Superior temporal gyrus (tissue), 1 donor: ENCODE results near the gene FANCD2OS.
"Not testable (repeated sequence)": the region's sequence is repeated elsewhere in the genome, so short reads cannot be mapped to it uniquely, and the experiment has no call there.

Source experiments
- DNase-seq: peaks from one replicate; pipeline ENCODE4 v3.0.0-alpha.2; 2016; ENCODE audit errors: extremely low spot score

Gene FANCD2OS

GRCh38 chr3:10108091-10108490 is at the start of gene FANCD2OS:
Gene FANCD2OS, minus strand, starts transcription at chr3:10108255. Its CDS starts 3,481 bp downstream, at chr3:10104774.
- no peak for DNase-seq

- no peak for DNase-seq
Observed at GRCh38 chr3:10157031-10157430, 49.0 kb upstream of the FANCD2OS start.

- no peak for DNase-seq
Observed at GRCh38 chr3:10155658-10156057, 47.6 kb upstream of the FANCD2OS start.

GRCh38 chr3:10155123-10155472 is 47.0 kb upstream of the FANCD2OS start:
- no peak for DNase-seq

GRCh38 chr3:10154335-10155122 is 46.5 kb upstream of the FANCD2OS start:
- no peak for DNase-seq

- DNase-seq = no peak
Observed at GRCh38 chr3:10150987-10151386, 42.9 kb upstream of the FANCD2OS start.

- DNase-seq = no peak
Observed at GRCh38 chr3:10149226-10149625, 41.2 kb upstream of the FANCD2OS start.

- DNase-seq = no peak
Observed at GRCh38 chr3:10145685-10146084, 37.6 kb upstream of the FANCD2OS start.

GRCh38 chr3:10142707-10143560 is 34.9 kb upstream of the FANCD2OS start:
- DNase-seq = no peak

- DNase-seq = no peak
Observed at GRCh38 chr3:10140996-10141546, 33.0 kb upstream of the FANCD2OS start.

- no peak for DNase-seq
Observed at GRCh38 chr3:10137178-10137577, 29.1 kb upstream of the FANCD2OS start.

GRCh38 chr3:10136426-10137005 is 28.5 kb upstream of the FANCD2OS start:
- no peak for DNase-seq

GRCh38 chr3:10135872-10136271 is 27.8 kb upstream of the FANCD2OS start:
- DNase-seq = not testable (repeated sequence)

- DNase-seq = peak; percentile 39
Observed at GRCh38 chr3:10122724-10123123, 14.7 kb upstream of the FANCD2OS start.

GRCh38 chr3:10121064-10121463 is 13.0 kb upstream of the FANCD2OS start:
- DNase-seq = no peak

GRCh38 chr3:10119376-10119775 is 11.3 kb upstream of the FANCD2OS start:
- no peak for DNase-seq

GRCh38 chr3:10116928-10117327 is 8.9 kb upstream of the FANCD2OS start:
- no peak for DNase-seq

GRCh38 chr3:10116138-10116460 is 8.0 kb upstream of the FANCD2OS start:
- no peak for DNase-seq

GRCh38 chr3:10115326-10116137 is 7.5 kb upstream of the FANCD2OS start, which contains the start of gene BRK1:
Gene BRK1, plus strand, starts transcription at chr3:10115675. Its CDS starts 27 bp downstream, at chr3:10115702.
- DNase-seq = peak; percentile 98

GRCh38 chr3:10106919-10107318 is 1.1 kb downstream of the FANCD2OS start:
- DNase-seq = no peak

- peak; percentile 53 for DNase-seq
Observed at GRCh38 chr3:10099041-10099440, 9.0 kb downstream of the FANCD2OS start.
